Measurements from ENCODE around the gene RNPS1. TPM values are rescaled to one million over a fixed set of nuclear protein-coding genes. Genes with fewer than 3 reads are reported as not detected.

Gene RNPS1
- total RNA-seq = 100 to 1,000 TPM; 151 to 152 TPM
- 100 to 1,000 TPM; 265 to 267 TPM for polyA plus RNA-seq

GRCh38 chr16:2267913-2268666 is at the start of gene RNPS1:
Gene RNPS1 (minus strand): TSS chr16:2268126. CDS start chr16:2264643, 3,483 bp downstream.
- H3K36me3 Mint-ChIP-seq = peaks cover 0 to 32% of the 10 kb centered on the region in 2 donors
- peaks cover 10% of the 10 kb centered on the region for H3K36me3 ChIP-seq (ENCODE audit: insufficient read depth, low read length)
- H3K27ac ChIP-seq (ENCODE audit: low read depth, low read length) = peak within 1 kb of the TSS; percentile 88
- H3K27me3 ChIP-seq (ENCODE audit: insufficient read depth, low read length) = no peaks in the 10 kb centered on the region
- H3K27ac Mint-ChIP-seq = peak within 1 kb of the TSS; percentile 98 to 99 (median 98)
- peaks cover 0 to 3% (median 0%) of the 10 kb centered on the region in 8 donors for H3K9me3 Mint-ChIP-seq
- POLR2A ChIA-PET (ENCODE audit: partially characterized antibody) = interaction anchor here (0.7 to 2.4 kb wide), 13 partner anchors 11 to 1632 kb away, joined by 3 to 20 read pairs (median 4); partner anchors contain the start of genes ABCA3, AMDHD2, ATP6V0C and ECI1
- peaks cover 0 to 3% of the 10 kb centered on the region in 2 donors for H3K27me3 Mint-ChIP-seq
- peak within 1 kb of the TSS; percentile 94 to 98 (median 96) for H3K4me3 Mint-ChIP-seq
- peaks cover 35% of the 10 kb centered on the region for H3K4me1 ChIP-seq (ENCODE audit: insufficient read depth, low read length)
- peak within 1 kb of the TSS; percentile 69 to 99 for H3K4me3 ChIP-seq (ENCODE audit: low read length in 2 of 2)
- peaks cover 25 to 54% (median 35%) of the 10 kb centered on the region in 4 donors for H3K4me1 Mint-ChIP-seq
- peak; percentile 95 to 98 (median 95) for DNase-seq
- H3K9me3 ChIP-seq (ENCODE audit: control insufficient read depth in 1 of 2, low read length in 2 of 2) = no peaks in the 10 kb centered on the region
- CTCF ChIA-PET (ENCODE audit: partially characterized antibody) = interaction anchor here (1.7 kb wide), 1 partner anchor 74 kb away, joined by 6 read pairs; no protein-coding TSS in a partner anchor
- intact Hi-C loops (cut with micrococcal nuclease) = loop anchor here (1.0 to 10.0 kb wide), 11 partner anchors 17 to 656 kb away; partner anchors contain the start of genes ABCA3, ATP6V0C, CCNF and CRAMP1

- no peak for DNase-seq
- Mint-ChIP-seq H3K4me1 (no peaks in the 10 kb centered on the region), H3K27ac (no peak overlapping the region), H3K4me3 (no peak overlapping the region), H3K27me3 (no peaks in the 10 kb centered on the region), H3K9me3 (no peaks in the 10 kb centered on the region), H3K36me3 (peaks cover 11 to 13% of the 10 kb centered on the region in 2 donors)
- Histone ChIP-seq H3K4me3 (ENCODE audit: low read length in 2 of 2) (no peak overlapping the region), H3K27ac (ENCODE audit: low read depth, low read length) (no peak overlapping the region), H3K36me3 (ENCODE audit: insufficient read depth, low read length) (no peaks in the 10 kb centered on the region), H3K9me3 (ENCODE audit: control insufficient read depth in 1 of 2, low read length in 2 of 2) (no peaks in the 10 kb centered on the region), H3K4me1 (ENCODE audit: insufficient read depth, low read length) (no peaks in the 10 kb centered on the region), H3K27me3 (ENCODE audit: insufficient read depth, low read length) (no peaks in the 10 kb centered on the region)
- CTCF ChIA-PET (ENCODE audit: partially characterized antibody) = no interaction called here
- intact Hi-C loops (cut with micrococcal nuclease) = no loop called here
- POLR2A ChIA-PET (ENCODE audit: partially characterized antibody) = no interaction called here
Observed at GRCh38 chr16:2317231-2318020, 49.5 kb upstream of the RNPS1 start.

- H3K9me3 ChIP-seq (ENCODE audit: control insufficient read depth in 1 of 2, low read length in 2 of 2) = no peaks in the 10 kb centered on the region
- H3K27ac Mint-ChIP-seq = no peak overlapping the region
Observed at GRCh38 chr16:2308089-2308962, 40.4 kb upstream of the RNPS1 start.

GRCh38 chr16:2299915-2300192 is 31.9 kb upstream of the RNPS1 start:
- POLR2A ChIA-PET (ENCODE audit: partially characterized antibody) = no interaction called here
- intact Hi-C loops (cut with micrococcal nuclease) = no loop called here
- Mint-ChIP-seq H3K36me3 (peaks cover 0 to 1% of the 10 kb centered on the region in 2 donors), H3K27ac (no peak overlapping the region), H3K4me1 (no peaks in the 10 kb centered on the region), H3K9me3 (no peaks in the 10 kb centered on the region), H3K4me3 (no peak overlapping the region), H3K27me3 (no peaks in the 10 kb centered on the region)
- H3K36me3 ChIP-seq (ENCODE audit: insufficient read depth, low read length) = no peaks in the 10 kb centered on the region
- no peak overlapping the region for H3K27ac ChIP-seq (ENCODE audit: low read depth, low read length)
- H3K9me3 ChIP-seq (ENCODE audit: control insufficient read depth in 1 of 2, low read length in 2 of 2) = no peaks in the 10 kb centered on the region
- no peak for DNase-seq
- H3K27me3 ChIP-seq (ENCODE audit: insufficient read depth, low read length) = no peaks in the 10 kb centered on the region
- CTCF ChIA-PET (ENCODE audit: partially characterized antibody) = no interaction called here
- no peak overlapping the region for H3K4me3 ChIP-seq (ENCODE audit: low read length in 2 of 2)
- no peaks in the 10 kb centered on the region for H3K4me1 ChIP-seq (ENCODE audit: insufficient read depth, low read length)

More at GRCh38 chr16:2308089-2308962, 40.4 kb upstream of the RNPS1 start:
- no peak for DNase-seq
- H3K4me1 ChIP-seq (ENCODE audit: insufficient read depth, low read length) = no peaks in the 10 kb centered on the region
- Mint-ChIP-seq H3K9me3 (no peaks in the 10 kb centered on the region), H3K4me3 (no peak overlapping the region), H3K4me1 (no peaks in the 10 kb centered on the region), H3K36me3 (peaks cover 0 to 1% of the 10 kb centered on the region in 2 donors), H3K27me3 (no peaks in the 10 kb centered on the region)
- H3K4me3 ChIP-seq (ENCODE audit: low read length in 2 of 2) = no peak overlapping the region
- no peaks in the 10 kb centered on the region for H3K27me3 ChIP-seq (ENCODE audit: insufficient read depth, low read length)
- H3K36me3 ChIP-seq (ENCODE audit: insufficient read depth, low read length) = no peaks in the 10 kb centered on the region
- no peak overlapping the region for H3K27ac ChIP-seq (ENCODE audit: low read depth, low read length)
- CTCF ChIA-PET (ENCODE audit: partially characterized antibody) = no interaction called here
- POLR2A ChIA-PET (ENCODE audit: partially characterized antibody) = no interaction called here
- intact Hi-C loops (cut with micrococcal nuclease) = no loop called here

GRCh38 chr16:2299121-2299914 is 31.4 kb upstream of the RNPS1 start:
- no peak overlapping the region for H3K27ac ChIP-seq (ENCODE audit: low read depth, low read length)
- ChIA-PET CTCF (ENCODE audit: partially characterized antibody) (no interaction called here), POLR2A (ENCODE audit: partially characterized antibody) (no interaction called here)
- H3K4me3 Mint-ChIP-seq = no peak overlapping the region
- H3K36me3 Mint-ChIP-seq = peaks cover 0 to 1% of the 10 kb centered on the region in 2 donors
- H3K9me3 Mint-ChIP-seq = no peaks in the 10 kb centered on the region
- H3K27ac Mint-ChIP-seq = no peak overlapping the region
- H3K36me3 ChIP-seq (ENCODE audit: insufficient read depth, low read length) = no peaks in the 10 kb centered on the region
- no peaks in the 10 kb centered on the region for H3K4me1 ChIP-seq (ENCODE audit: insufficient read depth, low read length)
- no peaks in the 10 kb centered on the region for H3K27me3 Mint-ChIP-seq
- no peaks in the 10 kb centered on the region for H3K4me1 Mint-ChIP-seq
- no peak overlapping the region for H3K4me3 ChIP-seq (ENCODE audit: low read length in 2 of 2)
- intact Hi-C loops (cut with micrococcal nuclease) = no loop called here
- no peak for DNase-seq
- H3K9me3 ChIP-seq (ENCODE audit: control insufficient read depth in 1 of 2, low read length in 2 of 2) = no peaks in the 10 kb centered on the region
- no peaks in the 10 kb centered on the region for H3K27me3 ChIP-seq (ENCODE audit: insufficient read depth, low read length)

GRCh38 chr16:2298621-2299020 is 30.7 kb upstream of the RNPS1 start:
- H3K27ac ChIP-seq (ENCODE audit: low read depth, low read length) = no peak overlapping the region
- Mint-ChIP-seq H3K9me3 (no peaks in the 10 kb centered on the region), H3K4me1 (no peaks in the 10 kb centered on the region), H3K4me3 (no peak overlapping the region), H3K27ac (no peak overlapping the region), H3K27me3 (no peaks in the 10 kb centered on the region), H3K36me3 (peaks cover 0 to 1% of the 10 kb centered on the region in 2 donors)
- H3K27me3 ChIP-seq (ENCODE audit: insufficient read depth, low read length) = no peaks in the 10 kb centered on the region
- intact Hi-C loops (cut with micrococcal nuclease) = no loop called here
- DNase-seq = no peak
- no peaks in the 10 kb centered on the region for H3K9me3 ChIP-seq (ENCODE audit: control insufficient read depth in 1 of 2, low read length in 2 of 2)
- H3K4me3 ChIP-seq (ENCODE audit: low read length in 2 of 2) = no peak overlapping the region
- POLR2A ChIA-PET (ENCODE audit: partially characterized antibody) = no interaction called here
- H3K4me1 ChIP-seq (ENCODE audit: insufficient read depth, low read length) = no peaks in the 10 kb centered on the region
- H3K36me3 ChIP-seq (ENCODE audit: insufficient read depth, low read length) = no peaks in the 10 kb centered on the region
- CTCF ChIA-PET (ENCODE audit: partially characterized antibody) = interaction anchor here (0.6 kb wide), 1 partner anchor 189 kb away, joined by 3 read pairs; no protein-coding TSS in a partner anchor

Measured in CD4-positive, alpha-beta memory T cell (primary cell).